Stomach (tissue), 9 donors: ENCODE results near the gene MPG. TPM values are rescaled to one million over a fixed set of nuclear protein-coding genes. Genes with fewer than 3 reads are reported as not detected.
"Not testable (repeated sequence)": the region's sequence is repeated elsewhere in the genome, so short reads cannot be mapped to it uniquely, and the experiment has no call there.

Source experiments
- DNase-seq, 2 donors: peaks; one replicate each; pipeline versions ENCODE4 v3.0.0 to v3.0.0-alpha.2; 2013 to 2019
- H3K27ac ChIP-seq, 5 donors: fragments of 200-600 bp in 4 of 5; sonication (generic) in 4 of 5; one replicate each; pipeline ENCODE4 v1.5.1; 2013 to 2019; ENCODE audit warnings: mild to moderate bottlenecking in 1 of 5, moderate library complexity in 1 of 5
- H3K27me3 ChIP-seq, 3 donors: fragments of 200-600 bp; sonication (generic); one replicate each; pipeline ENCODE4 v1.5.1; 2017 to 2019; ENCODE audit warnings: mixed run types in 1 of 3
- H3K36me3 ChIP-seq, 4 donors: fragments of 200-600 bp; sonication (generic); 1 replicate in 3 of 4; 2 replicates in 1 of 4; pipeline ENCODE4 v1.5.1; 2016 to 2019
- H3K4me1 ChIP-seq, 4 donors: fragments of 200-600 bp; sonication (generic); one replicate each; pipeline ENCODE4 v1.5.1; 2016 to 2019
- H3K4me3 ChIP-seq, 4 donors: fragments of 200-600 bp; sonication (generic) in 3 of 4; one replicate each; pipeline ENCODE4 v1.5.1; 2016 to 2019; ENCODE audit warnings: mild to moderate bottlenecking in 1 of 4
- H3K9me3 ChIP-seq, 4 donors: fragments of 200-600 bp; sonication (generic); one replicate each; pipeline ENCODE4 v1.5.1; 2016 to 2019
- CTCF ChIP-seq, 7 experiments: fragments of 450-650 bp in 4 of 7; fragments of 200-600 bp in 3 of 7; sonication (generic) in 3 of 7; IDR thresholded peaks; one replicate each; pipeline ENCODE4 v1.5.1; 2016 to 2019; ENCODE audit warnings: antibody characterized with exemption in 7 of 7, control low read depth in 2 of 7, mild to moderate bottlenecking in 1 of 7
- EP300 ChIP-seq: sonication (generic); formaldehyde crosslinking; IDR thresholded peaks from one replicate; pipeline ENCODE4 v1.6.1; 2017; ENCODE audit warnings: antibody characterized with exemption
- POLR2A ChIP-seq, 4 donors: fragments of 450-650 bp; IDR thresholded peaks; one replicate each; pipeline ENCODE4 v1.6.1; 2016; ENCODE audit warnings: antibody characterized with exemption in 4 of 4, control low read depth in 2 of 4, mild to moderate bottlenecking in 1 of 4, moderate library complexity in 1 of 4
- POLR2AphosphoS5 ChIP-seq, 3 donors: sonication (generic); formaldehyde crosslinking; IDR thresholded peaks; one replicate each; pipeline ENCODE4 v1.6.1; 2016; ENCODE audit warnings: antibody characterized with exemption in 3 of 3
- WGBS, 5 donors: extraction: QIAGEN DNeasy Blood & Tissue Kit in 3 of 5; methylation state at CpG; one replicate each; pipeline versions ENCODE4 v1.1.5 to v1.1.7; 2013 to 2018; 5-methylcytosine and 5-hydroxymethylcytosine counted together
- intact Hi-C: fragments of 100-400 bp; cut with DNase I; formaldehyde crosslinking; loops from one replicate; pipeline ENCODE4 v1.15.1; 2023; ENCODE audit warnings: low total_unique reads
- polyA plus RNA-seq, 3 donors: library from polyadenylated mRNA; stranded (reverse); fragments of 200-250 nt; gene quantifications; one replicate each; pipeline ENCODE4 v1.2.3, GENCODE V29; 2013
- total RNA-seq, 5 donors: library from RNA; depleted of rRNA; stranded (reverse); fragments of >200 nt; gene quantifications; one replicate each; pipeline versions ENCODE4 v1.1.0 to v1.2.3, GENCODE V29; 2014 to 2016
- donor health status: healthy with polysubstance abuse.
- donor health status: Bipolar disorder and iron deficiency.
- donor health status: healthy.

Gene MPG
- total and polyA plus RNA-seq, 8 donors: 33.3 to 112 (median 89.3) TPM

GRCh38 chr16:118857-119256 is 40.8 kb downstream of the MPG start:
- Histone ChIP-seq H3K4me1 (peaks cover 0 to 4% (median 0%) of the 10 kb centered on the region in 4 donors), H3K4me3 (no peak overlapping the region), H3K27me3 (no peaks in the 10 kb centered on the region), H3K9me3 (no peaks in the 10 kb centered on the region), H3K27ac (no peak overlapping the region), H3K36me3 (peaks cover 5 to 66% (median 42%) of the 10 kb centered on the region in 4 donors)
- intact Hi-C loops: loop anchor here (5.0 kb wide), 1 partner anchor 63 kb away; the partner anchor contains the start of gene HBQ1
- 63 to 92% (median 86%) methylated on average over 1 to 2 of the region's 2 CpGs for WGBS, 5 donors
- TF ChIP-seq POLR2A (IDR thresholded peaks at IDR 0.05): no peak
- TF ChIP-seq POLR2AphosphoS5 (IDR thresholded peaks at IDR 0.05): no peak
- DNase-seq: no peak

- DNase-seq: no peak
- Histone ChIP-seq H3K4me3 (no peak overlapping the region), H3K27ac (no peak overlapping the region), H3K9me3 (no peaks in the 10 kb centered on the region), H3K27me3 (no peaks in the 10 kb centered on the region), H3K4me1 (peaks cover 0 to 4% (median 0%) of the 10 kb centered on the region in 4 donors), H3K36me3 (peaks cover 5 to 66% (median 42%) of the 10 kb centered on the region in 4 donors)
- TF ChIP-seq CTCF (IDR thresholded peaks at IDR 0.05): no peak
- no peak for TF ChIP-seq EP300
- TF ChIP-seq POLR2A (IDR thresholded peaks at IDR 0.05): no peak
- TF ChIP-seq POLR2AphosphoS5 (IDR thresholded peaks at IDR 0.05): no peak
- intact Hi-C loops: loop anchor here (5.0 kb wide), 1 partner anchor 63 kb away; the partner anchor contains the start of gene HBQ1
- WGBS, 5 donors: 91 to 95% (median 93%) methylated on average over 5 of the region's 5 CpGs
Observed at GRCh38 chr16:119295-119694, 41.3 kb downstream of the MPG start.

GRCh38 chr16:119835-120491 is 41.9 kb downstream of the MPG start:
- DNase-seq: no peak
- H3K36me3 ChIP-seq: peaks cover 5 to 66% (median 43%) of the 10 kb centered on the region in 4 donors
- no peaks in the 10 kb centered on the region for H3K27me3 ChIP-seq
- TF ChIP-seq POLR2AphosphoS5 (IDR thresholded peaks at IDR 0.05) (no peak), CTCF (IDR thresholded peaks at IDR 0.05) (no peak), EP300 (no peak), POLR2A (IDR thresholded peaks at IDR 0.05) (no peak)
- 83 to 88% (median 86%) methylated on average over 3 of the region's 3 CpGs for WGBS, 5 donors
- no peak overlapping the region for H3K27ac ChIP-seq
- H3K9me3 ChIP-seq: no peaks in the 10 kb centered on the region
- intact Hi-C loops: loop anchor here (5.0 kb wide), 1 partner anchor 62 kb away; the partner anchor contains the start of gene HBQ1
- peaks cover 0 to 4% (median 0%) of the 10 kb centered on the region in 4 donors for H3K4me1 ChIP-seq
- no peak overlapping the region for H3K4me3 ChIP-seq

GRCh38 chr16:120756-121155 is 42.7 kb downstream of the MPG start:
- no peak for TF ChIP-seq CTCF (IDR thresholded peaks at IDR 0.05)
- TF ChIP-seq POLR2A (IDR thresholded peaks at IDR 0.05): no peak
- no peak for TF ChIP-seq EP300
- no peak for TF ChIP-seq POLR2AphosphoS5 (IDR thresholded peaks at IDR 0.05)
- intact Hi-C loops: no loop called here
- DNase-seq: no peak
- peaks cover 0 to 4% (median 0%) of the 10 kb centered on the region in 4 donors for H3K4me1 ChIP-seq
- peaks cover 5 to 64% (median 40%) of the 10 kb centered on the region in 4 donors for H3K36me3 ChIP-seq
- no peak overlapping the region for H3K4me3 ChIP-seq
- H3K27me3 ChIP-seq: no peaks in the 10 kb centered on the region
- no peak overlapping the region for H3K27ac ChIP-seq
- 80 to 93% (median 86%) methylated on average over 2 of the region's 2 CpGs for WGBS, 5 donors
- H3K9me3 ChIP-seq: no peaks in the 10 kb centered on the region

- H3K4me1 ChIP-seq: peaks cover 0 to 4% (median 0%) of the 10 kb centered on the region in 4 donors
- no peak overlapping the region for H3K4me3 ChIP-seq
- DNase-seq: no peak
- 68 to 84% (median 83%) methylated on average over 1 of the region's 1 CpG for WGBS, 5 donors
- peaks cover 5 to 49% (median 26%) of the 10 kb centered on the region in 4 donors for H3K36me3 ChIP-seq
- H3K27me3 ChIP-seq: no peaks in the 10 kb centered on the region
- H3K27ac ChIP-seq: no peak overlapping the region
- intact Hi-C loops: no loop called here
- H3K9me3 ChIP-seq: no peaks in the 10 kb centered on the region
- TF ChIP-seq POLR2A (IDR thresholded peaks at IDR 0.05): no peak
- no peak for TF ChIP-seq CTCF (IDR thresholded peaks at IDR 0.05)
- TF ChIP-seq EP300: no peak
Observed at GRCh38 chr16:122361-122760, 44.3 kb downstream of the MPG start.

- H3K9me3 ChIP-seq, H3K4me1 ChIP-seq, intact Hi-C loops, H3K27me3 ChIP-seq, DNase-seq, H3K27ac ChIP-seq, H3K4me3 ChIP-seq: not testable (repeated sequence)
- peaks cover 5 to 44% (median 25%) of the 10 kb centered on the region in 4 donors for H3K36me3 ChIP-seq
- WGBS, 5 donors: 83 to 90% (median 87%) methylated on average over 14 to 18 of the region's 19 CpGs
Observed at GRCh38 chr16:123558-124350, 45.7 kb downstream of the MPG start.
